ENCODE data around the gene DKKL1.

DNA sequence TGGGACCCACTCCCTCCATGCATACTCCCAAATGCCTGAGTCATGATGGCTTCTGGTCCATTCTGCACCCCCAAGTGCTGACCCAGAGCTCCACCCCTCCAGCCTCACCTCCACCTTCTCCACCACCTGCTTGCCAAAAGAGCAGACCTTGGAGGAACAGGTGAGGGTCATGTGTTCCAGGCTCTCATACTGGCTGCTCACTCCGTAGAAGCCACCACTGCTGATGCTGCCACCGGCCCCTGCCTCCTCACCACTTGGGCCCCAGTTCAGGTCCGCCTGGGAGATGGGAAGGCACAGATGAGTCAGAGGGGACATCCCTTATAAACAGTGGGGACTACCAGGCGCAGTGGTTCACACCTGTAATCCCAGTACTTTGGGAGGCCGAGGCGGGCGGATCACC is 20.6 kb upstream of the DKKL1 start:
- TF ChIP-seq POLR2A (IDR thresholded peaks at IDR 0.05; ENCODE audit: borderline replicate concordance, extremely low read depth, insufficient read depth, insufficient read length) = no peak
- TF ChIP-seq, protein P1, sequence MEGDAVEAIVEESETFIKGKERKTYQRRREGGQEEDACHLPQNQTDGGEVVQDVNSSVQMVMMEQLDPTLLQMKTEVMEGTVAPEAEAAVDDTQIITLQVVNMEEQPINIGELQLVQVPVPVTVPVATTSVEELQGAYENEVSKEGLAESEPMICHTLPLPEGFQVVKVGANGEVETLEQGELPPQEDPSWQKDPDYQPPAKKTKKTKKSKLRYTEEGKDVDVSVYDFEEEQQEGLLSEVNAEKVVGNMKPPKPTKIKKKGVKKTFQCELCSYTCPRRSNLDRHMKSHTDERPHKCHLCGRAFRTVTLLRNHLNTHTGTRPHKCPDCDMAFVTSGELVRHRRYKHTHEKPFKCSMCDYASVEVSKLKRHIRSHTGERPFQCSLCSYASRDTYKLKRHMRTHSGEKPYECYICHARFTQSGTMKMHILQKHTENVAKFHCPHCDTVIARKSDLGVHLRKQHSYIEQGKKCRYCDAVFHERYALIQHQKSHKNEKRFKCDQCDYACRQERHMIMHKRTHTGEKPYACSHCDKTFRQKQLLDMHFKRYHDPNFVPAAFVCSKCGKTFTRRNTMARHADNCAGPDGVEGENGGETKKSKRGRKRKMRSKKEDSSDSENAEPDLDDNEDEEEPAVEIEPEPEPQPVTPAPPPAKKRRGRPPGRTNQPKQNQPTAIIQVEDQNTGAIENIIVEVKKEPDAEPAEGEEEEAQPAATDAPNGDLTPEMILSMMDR (IDR thresholded peaks at IDR 0.05 in 2 of 3, conservative IDR thresholded peaks at IDR 0.05 in 1 of 3; ENCODE audit: borderline replicate concordance in 1 of 3, insufficient read depth in 1 of 3, low read depth in 2 of 3, low read length in 2 of 3) = no peak
- TF ChIP-seq POLR2AphosphoS5 (IDR thresholded peaks at IDR 0.05; ENCODE audit: low read depth, low read length) = no peak
- TF ChIP-seq ZNF274 (IDR thresholded peaks at IDR 0.05; ENCODE audit: low read depth, low read length) = no peak
- no peak for TF ChIP-seq SP1 (IDR thresholded peaks at IDR 0.05; ENCODE audit: low read depth)
